NCI-H82 (cell line): Measurements from ENCODE around the gene SLC13A2.
"Not testable (repeated sequence)": the region's sequence is repeated elsewhere in the genome, so short reads cannot be mapped to it uniquely, and the experiment has no call there.

Experiments used
- DNase-seq: peaks from one replicate; lab custom pipeline; 2025; lab: John Stamatoyannopoulos, UW

Gene SLC13A2

GRCh38 chr17:28473542-28473941 is at the start of gene SLC13A2:
Gene SLC13A2 (plus strand): TSS chr17:28473644. CDS start chr17:28473713, 69 bp downstream.
- peak; percentile 69 for DNase-seq

GRCh38 chr17:28425206-28425605 is 48.2 kb upstream of the SLC13A2 start:
- no peak for DNase-seq

GRCh38 chr17:28426081-28426519 is 47.3 kb upstream of the SLC13A2 start:
- DNase-seq, result peak; percentile 66

GRCh38 chr17:28427371-28427770 is 46.1 kb upstream of the SLC13A2 start:
- peak; percentile 73 for DNase-seq

- not testable (repeated sequence) for DNase-seq
These were observed 45.5 kb upstream of the SLC13A2 start for GRCh38 chr17:28427982-28428381.

GRCh38 chr17:28433721-28434120 is 39.7 kb upstream of the SLC13A2 start:
- DNase-seq, result peak; percentile 98

- peak; percentile 60 for DNase-seq
These were observed 39.1 kb upstream of the SLC13A2 start for GRCh38 chr17:28434326-28434725.

GRCh38 chr17:28443901-28444638 is 29.4 kb upstream of the SLC13A2 start:
- no peak for DNase-seq

- no peak for DNase-seq
These were observed 26.6 kb upstream of the SLC13A2 start for GRCh38 chr17:28446716-28447395.

- DNase-seq, result no peak
These were observed 26.1 kb upstream of the SLC13A2 start for GRCh38 chr17:28447396-28447760.

GRCh38 chr17:28449859-28450258 is 23.6 kb upstream of the SLC13A2 start:
- DNase-seq, result no peak

GRCh38 chr17:28457890-28458289 is 15.6 kb upstream of the SLC13A2 start:
- no peak for DNase-seq

- not testable (repeated sequence) for DNase-seq
These were observed 14.6 kb upstream of the SLC13A2 start for GRCh38 chr17:28458881-28459280.

GRCh38 chr17:28460901-28461300 is 12.5 kb upstream of the SLC13A2 start:
- no peak for DNase-seq

GRCh38 chr17:28466001-28466400 is 7.4 kb upstream of the SLC13A2 start:
- DNase-seq, result no peak

GRCh38 chr17:28466521-28467048 is 6.9 kb upstream of the SLC13A2 start:
- DNase-seq, result peak; percentile 86

GRCh38 chr17:28467456-28468025 is 5.9 kb upstream of the SLC13A2 start:
- DNase-seq, result no peak

- not testable (repeated sequence) for DNase-seq
These were observed 5.3 kb upstream of the SLC13A2 start for GRCh38 chr17:28468033-28468735.

GRCh38 chr17:28468781-28469180 is 4.7 kb upstream of the SLC13A2 start:
- DNase-seq, result no peak

- DNase-seq, result no peak
These were observed 4.1 kb upstream of the SLC13A2 start for GRCh38 chr17:28469376-28469775.

GRCh38 chr17:28470266-28470913 is 3.1 kb upstream of the SLC13A2 start:
- DNase-seq, result no peak

- no peak for DNase-seq
These were observed 2.5 kb upstream of the SLC13A2 start for GRCh38 chr17:28470914-28471366.
